Measurements from ENCODE around the gene SMARCAL1. TPM values are rescaled to one million over a fixed set of nuclear protein-coding genes. Genes with fewer than 3 reads are reported as not detected.

The SMARCAL1 gene
- total RNA-seq, 1 experiment from 2014 or later = 24.1 TPM

DNA sequence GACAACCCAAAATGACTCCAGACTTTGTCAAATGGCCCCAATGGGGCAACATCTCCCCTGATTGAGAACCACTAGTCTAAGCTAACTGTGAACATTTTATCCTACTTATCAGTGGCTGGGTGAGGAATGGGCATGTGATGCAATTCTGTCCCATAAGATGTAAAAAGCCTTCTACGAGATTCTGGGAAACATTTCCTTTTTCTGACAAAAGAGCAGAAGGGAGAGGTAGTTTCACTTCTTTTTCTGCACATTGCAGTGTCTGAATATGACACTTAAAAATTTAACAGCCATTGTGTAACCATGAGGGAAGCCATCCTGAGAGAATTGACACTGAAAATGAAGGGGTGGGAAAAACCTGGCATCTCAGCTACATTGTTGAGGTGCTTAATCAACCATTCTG lies 22.7 kb upstream of the SMARCAL1 start:
- Histone ChIP-seq H3K9me3 (no peaks in the 10 kb centered on the region), H3K4me1 (no peaks in the 10 kb centered on the region), H3K27me3 (replicated peaks; ENCODE audit: control insufficient read depth, insufficient read depth, low read length) (no peaks in the 10 kb centered on the region), H3K36me3 (ENCODE audit: control insufficient read depth, insufficient read depth, low read length) (no peaks in the 10 kb centered on the region), H3K4me3 (ENCODE audit: low read depth, low read length) (no peak overlapping the region)
- no peaks in the 10 kb centered on the region for H3K9me3 Mint-ChIP-seq (ENCODE audit: unreplicated experiment)
- intact Hi-C loops (cut with micrococcal nuclease; ENCODE audit: unreplicated experiment) = no loop called here
- no peak for DNase-seq
- no peak overlapping the region for H3K27ac Mint-ChIP-seq (ENCODE audit: unreplicated experiment)
- no peaks in the 10 kb centered on the region for H3K4me1 Mint-ChIP-seq (ENCODE audit: low read depth, unreplicated experiment)
- POLR2A ChIA-PET = no interaction called here
- H3K27me3 Mint-ChIP-seq (ENCODE audit: insufficient read depth, unreplicated experiment) = peaks cover 17% of the 10 kb centered on the region
- CTCF ChIA-PET = no interaction called here
- no peaks in the 10 kb centered on the region for H3K36me3 Mint-ChIP-seq (ENCODE audit: insufficient read depth, unreplicated experiment)
- no peak overlapping the region for H3K4me3 Mint-ChIP-seq (ENCODE audit: unreplicated experiment)
- no peak for TF ChIP-seq CTCF (IDR thresholded peaks at IDR 0.05; ENCODE audit: insufficient read depth in 1 of 2, low read depth in 1 of 2, low read length in 1 of 2, severe bottlenecking in 1 of 2, unreplicated experiment in 1 of 2)
- BruUV-seq (replicated peaks) = no TSS peak

DNA sequence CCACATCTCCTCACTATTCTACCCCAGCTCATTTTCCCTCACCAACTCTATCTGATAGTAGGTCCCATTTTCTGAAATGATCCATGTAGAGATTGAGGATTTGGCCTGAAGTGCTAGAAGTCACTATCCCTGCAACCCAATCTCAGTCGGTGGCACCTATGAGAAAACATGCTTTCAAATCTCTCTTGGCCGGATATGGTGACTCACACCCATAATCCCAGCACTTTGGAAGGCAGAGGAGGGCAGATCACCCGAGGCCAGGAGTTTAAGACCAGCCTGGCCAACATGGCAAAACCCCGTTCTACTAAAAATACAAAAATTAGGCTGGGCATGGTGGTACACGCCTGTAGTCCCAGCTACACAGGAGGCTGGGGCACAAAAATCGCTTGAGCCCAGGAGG lies 20.9 kb upstream of the SMARCAL1 start:
- H3K27me3 Mint-ChIP-seq (ENCODE audit: insufficient read depth, unreplicated experiment) = peaks cover 25% of the 10 kb centered on the region
- H3K27me3 ChIP-seq (replicated peaks; ENCODE audit: control insufficient read depth, insufficient read depth, low read length) = no peaks in the 10 kb centered on the region; the same call in 1 of the 2 replicates
- intact Hi-C loops (cut with micrococcal nuclease; ENCODE audit: unreplicated experiment) = no loop called here
- no peak for TF ChIP-seq CTCF (IDR thresholded peaks at IDR 0.05; ENCODE audit: insufficient read depth in 1 of 2, low read depth in 1 of 2, low read length in 1 of 2, severe bottlenecking in 1 of 2, unreplicated experiment in 1 of 2)
- no peak for DNase-seq
- H3K9me3 Mint-ChIP-seq (ENCODE audit: unreplicated experiment) = no peaks in the 10 kb centered on the region
- no peaks in the 10 kb centered on the region for H3K36me3 ChIP-seq (ENCODE audit: control insufficient read depth, insufficient read depth, low read length)
- no peak overlapping the region for H3K27ac Mint-ChIP-seq (ENCODE audit: unreplicated experiment)
- CTCF ChIA-PET = no interaction called here
- H3K4me3 Mint-ChIP-seq (ENCODE audit: unreplicated experiment) = no peak overlapping the region
- no peaks in the 10 kb centered on the region for H3K4me1 ChIP-seq
- no peak overlapping the region for H3K4me3 ChIP-seq (ENCODE audit: low read depth, low read length)
- H3K9me3 ChIP-seq = no peaks in the 10 kb centered on the region
- H3K36me3 Mint-ChIP-seq (ENCODE audit: insufficient read depth, unreplicated experiment) = no peaks in the 10 kb centered on the region
- H3K4me1 Mint-ChIP-seq (ENCODE audit: low read depth, unreplicated experiment) = no peaks in the 10 kb centered on the region
- no TSS peak for BruUV-seq (replicated peaks)
- POLR2A ChIA-PET = no interaction called here

GRCh38 chr2:216392018-216392562 lies 20.2 kb upstream of the SMARCAL1 start:
- no peaks in the 10 kb centered on the region; the same call in 1 of the 2 replicates for H3K27me3 ChIP-seq (replicated peaks; ENCODE audit: control insufficient read depth, insufficient read depth, low read length)
- Mint-ChIP-seq H3K36me3 (ENCODE audit: insufficient read depth, unreplicated experiment) (no peaks in the 10 kb centered on the region), H3K27me3 (ENCODE audit: insufficient read depth, unreplicated experiment) (peaks cover 25% of the 10 kb centered on the region), H3K4me3 (ENCODE audit: unreplicated experiment) (no peak overlapping the region), H3K27ac (ENCODE audit: unreplicated experiment) (no peak overlapping the region), H3K4me1 (ENCODE audit: low read depth, unreplicated experiment) (no peaks in the 10 kb centered on the region), H3K9me3 (ENCODE audit: unreplicated experiment) (no peaks in the 10 kb centered on the region)
- no peak for TF ChIP-seq CTCF (IDR thresholded peaks at IDR 0.05; ENCODE audit: insufficient read depth in 1 of 2, low read depth in 1 of 2, low read length in 1 of 2, severe bottlenecking in 1 of 2, unreplicated experiment in 1 of 2)
- CTCF ChIA-PET = no interaction called here
- intact Hi-C loops (cut with micrococcal nuclease; ENCODE audit: unreplicated experiment) = no loop called here
- H3K4me3 ChIP-seq (ENCODE audit: low read depth, low read length) = no peak overlapping the region
- POLR2A ChIA-PET = no interaction called here
- DNase-seq = no peak
- no peaks in the 10 kb centered on the region for H3K4me1 ChIP-seq
- H3K9me3 ChIP-seq = no peaks in the 10 kb centered on the region
- no peaks in the 10 kb centered on the region for H3K36me3 ChIP-seq (ENCODE audit: control insufficient read depth, insufficient read depth, low read length)
- no TSS peak for BruUV-seq (replicated peaks)
